HCT116 (cell line): ENCODE measurements around the gene FSD1. TPM values are rescaled to one million over a fixed set of nuclear protein-coding genes. Genes with fewer than 3 reads are reported as not detected.

Experiments
- ATAC-seq: fragments of 200-7000 bp; cut with Tn5 transposase; 2 replicates; pipeline ENCODE4 v1.9.1; 2020; ENCODE audit warnings: mild to moderate bottlenecking, moderate library complexity
- BruUV-seq: library from RNA; stranded (reverse); fragments of 400-500 nt; replicated peaks from 2 replicates; lab custom pipeline; 2021; lab: Mats Ljungman, UMichigan
- CTCF ChIA-PET: fragments of 300-600 bp; sonication (Branson Sonifier 250); formaldehyde crosslinking; loops from one replicate; lab custom pipeline; 2021; ENCODE audit warnings: antibody characterized with exemption; lab: Charles Lee
- POLR2A ChIA-PET: fragments of 300-600, 350-600 bp; sonication (Branson Sonifier 250); formaldehyde crosslinking; loops from one replicate; lab custom pipeline; 2021; ENCODE audit warnings: antibody characterized with exemption; lab: Charles Lee
- RAD21 ChIA-PET, 2 experiments: fragments of 300-600 bp; sonication (Branson Sonifier 250); formaldehyde crosslinking; loops; one replicate each; lab custom pipeline; 2023; ENCODE audit warnings: low total read pairs in 2 of 2; ENCODE audit not compliant: uncharacterized antibody in 2 of 2, unreplicated experiment in 2 of 2, low non-redundant PET in 1 of 2; lab: Charles Lee
- DNase-seq: peaks from one replicate; pipeline ENCODE4 v3.0.0-alpha.2; 2010; ENCODE audit warnings: low read depth, low spot score
- H2AFZ ChIP-seq: fragments of 200-600 bp; shearing (Covaris generic), sonication (generic); 2 replicates; pipeline ENCODE4 v1.6.1; 2017; ENCODE audit warnings: low read depth, mixed run types, mixed read lengths, antibody characterized with exemption, low read length; ENCODE audit not compliant: poor library complexity, severe bottlenecking
- H3K27ac ChIP-seq: 2 replicates; pipeline ENCODE4 v1.5.1; 2012; ENCODE audit warnings: low read depth, low read length
- H3K27me3 ChIP-seq: fragments of 200-600 bp; sonication (generic); 2 replicates; pipeline ENCODE4 v1.6.1; 2016; ENCODE audit warnings: mixed run types, low read length, mixed read lengths; ENCODE audit not compliant: insufficient read depth
- H3K36me3 ChIP-seq, 2 experiments: fragments of 200-500 bp in 1 of 2; fragments of 200-600 bp in 1 of 2; sonication (Bioruptor generic) in 1 of 2; sonication (generic) in 1 of 2; 2 replicates each; pipeline versions ENCODE4 v1.5.1 to v1.6.1; 2014 to 2016; ENCODE audit warnings: low read length in 2 of 2, inconsistent platforms in 1 of 2, mixed read lengths in 1 of 2, mixed run types in 1 of 2; ENCODE audit not compliant: insufficient read depth in 2 of 2, control insufficient read depth in 1 of 2
- H3K4me1 ChIP-seq, 2 experiments: fragments of 200-600 bp in 1 of 2; sonication (generic) in 1 of 2; 2 replicates each; pipeline versions ENCODE4 v1.5.1 to v1.6.1; 2012 to 2017; ENCODE audit warnings: low read length in 2 of 2, inconsistent platforms in 1 of 2, mild to moderate bottlenecking in 1 of 2, mixed read lengths in 1 of 2, mixed run types in 1 of 2, moderate library complexity in 1 of 2; ENCODE audit not compliant: insufficient read depth in 2 of 2, control insufficient read depth in 1 of 2
- H3K4me2 ChIP-seq: fragments of 200-600 bp; sonication (generic); 2 replicates; pipeline ENCODE4 v1.6.1; 2017; ENCODE audit warnings: mixed run types, low read length, mixed read lengths
- H3K4me3 ChIP-seq, 2 experiments: fragments of 200-600 bp in 1 of 2; sonication (generic) in 1 of 2; replicated peaks in 1 of 2; 2 replicates each; pipeline ENCODE4 v1.5.1; 2011 to 2016; ENCODE audit warnings: low read length in 2 of 2, control low read depth in 1 of 2, low read depth in 1 of 2, mild to moderate bottlenecking in 1 of 2, mixed read lengths in 1 of 2, mixed run types in 1 of 2
- H3K79me2 ChIP-seq: fragments of 200-600 bp; sonication (generic); 2 replicates; pipeline ENCODE4 v1.6.1; 2017; ENCODE audit warnings: mild to moderate bottlenecking, mixed run types, low read length, moderate library complexity, mixed read lengths; ENCODE audit not compliant: insufficient read depth
- H3K9ac ChIP-seq: fragments of 200-600 bp; sonication (generic); 2 replicates; pipeline ENCODE4 v1.6.1; 2016; ENCODE audit warnings: low read length, mixed read lengths
- H3K9me2 ChIP-seq: fragments of 200-600 bp; sonication (generic), shearing (Covaris generic); 2 replicates; pipeline ENCODE4 v1.6.1; 2017; ENCODE audit warnings: mixed run types, mild to moderate bottlenecking, moderate library complexity; ENCODE audit not compliant: insufficient read depth
- H3K9me3 ChIP-seq, 2 experiments: fragments of 200-500 bp in 1 of 2; fragments of 200-600 bp in 1 of 2; sonication (Bioruptor generic) in 1 of 2; sonication (generic) in 1 of 2; 2 replicates each; pipeline ENCODE4 v1.6.1; 2014 to 2017; ENCODE audit warnings: low read length in 2 of 2, mixed read lengths in 2 of 2, inconsistent platforms in 1 of 2, low read depth in 1 of 2, mild to moderate bottlenecking in 1 of 2, mixed run types in 1 of 2, moderate library complexity in 1 of 2; ENCODE audit not compliant: control insufficient read depth in 1 of 2, insufficient read depth in 1 of 2
- H4K20me1 ChIP-seq: fragments of 200-600 bp; sonication (generic), shearing (Covaris generic); 2 replicates; pipeline ENCODE4 v1.6.1; 2017; ENCODE audit warnings: mixed run types, mild to moderate bottlenecking, moderate library complexity; ENCODE audit not compliant: insufficient read depth
- CEBPB ChIP-seq: IDR thresholded peaks from 2 replicates; pipeline ENCODE4 v1.6.1; 2012; ENCODE audit warnings: low read depth
- EGR1 ChIP-seq: IDR thresholded peaks from 2 replicates; pipeline ENCODE4 v1.6.1; 2012; ENCODE audit warnings: low read depth
- POLR2A ChIP-seq: IDR thresholded peaks from 2 replicates; pipeline ENCODE4 v1.7.0; 2011; ENCODE audit warnings: borderline replicate concordance; ENCODE audit not compliant: insufficient read depth, insufficient read length; ENCODE audit errors: extremely low read depth
- POLR2AphosphoS5 ChIP-seq: IDR thresholded peaks from 2 replicates; pipeline ENCODE4 v1.6.1; 2011; ENCODE audit warnings: mild to moderate bottlenecking, low read depth, low read length, moderate library complexity
- RAD21 ChIP-seq: IDR thresholded peaks from 2 replicates; pipeline ENCODE4 v1.6.1; 2012; ENCODE audit warnings: low read depth, mild to moderate bottlenecking
- ZFX ChIP-seq: fragments of 450-650 bp; IDR thresholded peaks from 2 replicates; pipeline ENCODE4 v1.6.1; 2017
- intact Hi-C: fragments of 100-400 bp; cut with micrococcal nuclease; formaldehyde crosslinking; loops from 2 replicates; pipeline ENCODE4 v1.10.0; 2022
- total RNA-seq: library from RNA; stranded (reverse); gene quantifications from one replicate; pipeline ENCODE4 v1.2.1, GENCODE V29; 2021; ENCODE audit not compliant: unreplicated experiment
- TF ChIP-seq, protein P1 (sequence below): IDR thresholded peaks from 2 replicates; pipeline ENCODE4 v1.6.1; 2012
- TF ChIP-seq, protein P2 (sequence below), 3 experiments: fragments of 200-600 bp in 1 of 3; sonication (generic) in 1 of 3; IDR thresholded peaks in 2 of 3; conservative IDR thresholded peaks in 1 of 3; 2 replicates each; pipeline ENCODE4 v1.5.1; 2012 to 2017; ENCODE audit warnings: low read depth in 2 of 3, low read length in 2 of 3, antibody characterized with exemption in 1 of 3, borderline replicate concordance in 1 of 3, control low read depth in 1 of 3, mild to moderate bottlenecking in 1 of 3, mixed read lengths in 1 of 3, mixed run types in 1 of 3, moderate library complexity in 1 of 3; ENCODE audit not compliant: insufficient read depth in 1 of 3

Gene FSD1
- total RNA-seq, 1 experiment from 2014 or later = 20.1 TPM

DNA sequence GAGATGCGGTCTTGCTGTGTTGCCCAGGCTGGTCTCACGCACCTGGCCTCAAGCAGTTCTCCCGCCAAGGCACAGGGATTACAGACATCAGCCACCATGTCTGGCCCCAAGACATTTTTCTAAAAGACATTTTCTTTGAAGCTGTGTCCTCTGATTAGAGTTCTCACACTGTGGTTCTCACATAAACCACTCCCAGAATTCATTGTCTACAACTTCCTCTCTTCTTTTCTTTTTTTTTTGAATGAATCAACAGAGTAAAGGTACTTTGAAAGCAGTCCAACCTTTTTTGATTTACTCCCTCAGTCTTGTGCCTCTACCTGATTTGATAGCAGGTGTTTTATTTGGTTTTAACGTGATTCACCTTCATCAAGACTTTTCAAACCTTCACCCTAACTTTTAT is 39.6 kb upstream of the FSD1 start:
- TF ChIP-seq, protein P1, sequence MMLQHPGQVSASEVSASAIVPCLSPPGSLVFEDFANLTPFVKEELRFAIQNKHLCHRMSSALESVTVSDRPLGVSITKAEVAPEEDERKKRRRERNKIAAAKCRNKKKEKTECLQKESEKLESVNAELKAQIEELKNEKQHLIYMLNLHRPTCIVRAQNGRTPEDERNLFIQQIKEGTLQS = no peak
- TF ChIP-seq ZFX (no peak), EGR1 (no peak), RAD21 (no peak), POLR2A (no peak), CEBPB (no peak), POLR2AphosphoS5 (no peak)
- TF ChIP-seq, protein P2, sequence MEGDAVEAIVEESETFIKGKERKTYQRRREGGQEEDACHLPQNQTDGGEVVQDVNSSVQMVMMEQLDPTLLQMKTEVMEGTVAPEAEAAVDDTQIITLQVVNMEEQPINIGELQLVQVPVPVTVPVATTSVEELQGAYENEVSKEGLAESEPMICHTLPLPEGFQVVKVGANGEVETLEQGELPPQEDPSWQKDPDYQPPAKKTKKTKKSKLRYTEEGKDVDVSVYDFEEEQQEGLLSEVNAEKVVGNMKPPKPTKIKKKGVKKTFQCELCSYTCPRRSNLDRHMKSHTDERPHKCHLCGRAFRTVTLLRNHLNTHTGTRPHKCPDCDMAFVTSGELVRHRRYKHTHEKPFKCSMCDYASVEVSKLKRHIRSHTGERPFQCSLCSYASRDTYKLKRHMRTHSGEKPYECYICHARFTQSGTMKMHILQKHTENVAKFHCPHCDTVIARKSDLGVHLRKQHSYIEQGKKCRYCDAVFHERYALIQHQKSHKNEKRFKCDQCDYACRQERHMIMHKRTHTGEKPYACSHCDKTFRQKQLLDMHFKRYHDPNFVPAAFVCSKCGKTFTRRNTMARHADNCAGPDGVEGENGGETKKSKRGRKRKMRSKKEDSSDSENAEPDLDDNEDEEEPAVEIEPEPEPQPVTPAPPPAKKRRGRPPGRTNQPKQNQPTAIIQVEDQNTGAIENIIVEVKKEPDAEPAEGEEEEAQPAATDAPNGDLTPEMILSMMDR (IDR thresholded peaks at IDR 0.05 in 2 of 3, conservative IDR thresholded peaks at IDR 0.05 in 1 of 3; ENCODE audit: borderline replicate concordance in 1 of 3, insufficient read depth in 1 of 3, low read depth in 2 of 3, low read length in 2 of 3) = no peak
- Histone ChIP-seq H3K9ac (no peak overlapping the region), H3K9me2 (no peaks in the 10 kb centered on the region), H3K4me3 (no peak overlapping the region), H3K4me2 (no peak overlapping the region), H4K20me1 (no peaks in the 10 kb centered on the region), H3K36me3 (peaks cover 6 to 18% of the 10 kb centered on the region in 2 experiments; a peak in 3 of 4 replicates), H3K27me3 (no peaks in the 10 kb centered on the region), H2AFZ (no peak overlapping the region), H3K79me2 (no peaks in the 10 kb centered on the region), H3K4me1 (peaks cover 0 to 7% of the 10 kb centered on the region in 2 experiments; a peak in 1 of 4 replicates), H3K27ac (no peak overlapping the region), H3K9me3 (no peaks in the 10 kb centered on the region)
- intact Hi-C loops = loop anchor here (10.0 kb wide), 1 partner anchor 260 kb away; no protein-coding TSS in a partner anchor
- POLR2A ChIA-PET = no interaction called here
- DNase-seq (no peak), ATAC-seq (no peak)
- RAD21 ChIA-PET = no interaction called here
- BruUV-seq = no TSS peak
- CTCF ChIA-PET = interaction anchor here (2.7 kb wide), 1 partner anchor 87 kb away, joined by 52 read pairs; no protein-coding TSS in a partner anchor
